Neural crest cell (in vitro differentiated cells): ENCODE results near the gene CENATAC. TPM values are rescaled to one million over a fixed set of nuclear protein-coding genes. Genes with fewer than 3 reads are reported as not detected.
"Not testable (repeated sequence)": the region's sequence is repeated elsewhere in the genome, so short reads cannot be mapped to it uniquely, and the experiment has no call there.

Experiments used
- DNase-seq: peaks from one replicate; pipeline ENCODE4 v3.0.0; 2021; ENCODE audit warnings: low read depth, mixed read lengths, low spot score
- H3K27ac Mint-ChIP-seq: one replicate; pipeline ENCODE4 v1.8.0; 2021; ENCODE audit warnings: mild to moderate bottlenecking, mixed read lengths; ENCODE audit not compliant: unreplicated experiment
- H3K27me3 Mint-ChIP-seq: 2 replicates; pipeline ENCODE4 v1.8.0; 2021; ENCODE audit warnings: low read depth, mild to moderate bottlenecking, mixed read lengths
- H3K36me3 Mint-ChIP-seq: 2 replicates; pipeline ENCODE4 v1.8.0; 2021; ENCODE audit warnings: low read depth, mild to moderate bottlenecking, mixed read lengths
- H3K4me1 Mint-ChIP-seq: 2 replicates; pipeline ENCODE4 v1.8.0; 2021; ENCODE audit warnings: mixed read lengths
- H3K4me3 Mint-ChIP-seq: one replicate; pipeline ENCODE4 v1.8.0; 2021; ENCODE audit warnings: mild to moderate bottlenecking, mixed read lengths
- H3K9me3 Mint-ChIP-seq: 2 replicates; pipeline ENCODE4 v1.8.0; 2021; ENCODE audit warnings: mixed read lengths
- total RNA-seq: library from RNA; stranded (reverse); gene quantifications from 2 replicates; pipeline ENCODE4 v1.2.1, GENCODE V29; 2021
- TF ChIP-seq, protein P1 (sequence below): fragments of 200-600 bp; sonication (generic); conservative IDR thresholded peaks from 2 replicates; pipeline ENCODE4 v1.5.0; 2021; ENCODE audit warnings: antibody characterized with exemption, mild to moderate bottlenecking

CENATAC gene
- total RNA-seq, 1 donor from 2014 or later = 32.5 TPM

DNA sequence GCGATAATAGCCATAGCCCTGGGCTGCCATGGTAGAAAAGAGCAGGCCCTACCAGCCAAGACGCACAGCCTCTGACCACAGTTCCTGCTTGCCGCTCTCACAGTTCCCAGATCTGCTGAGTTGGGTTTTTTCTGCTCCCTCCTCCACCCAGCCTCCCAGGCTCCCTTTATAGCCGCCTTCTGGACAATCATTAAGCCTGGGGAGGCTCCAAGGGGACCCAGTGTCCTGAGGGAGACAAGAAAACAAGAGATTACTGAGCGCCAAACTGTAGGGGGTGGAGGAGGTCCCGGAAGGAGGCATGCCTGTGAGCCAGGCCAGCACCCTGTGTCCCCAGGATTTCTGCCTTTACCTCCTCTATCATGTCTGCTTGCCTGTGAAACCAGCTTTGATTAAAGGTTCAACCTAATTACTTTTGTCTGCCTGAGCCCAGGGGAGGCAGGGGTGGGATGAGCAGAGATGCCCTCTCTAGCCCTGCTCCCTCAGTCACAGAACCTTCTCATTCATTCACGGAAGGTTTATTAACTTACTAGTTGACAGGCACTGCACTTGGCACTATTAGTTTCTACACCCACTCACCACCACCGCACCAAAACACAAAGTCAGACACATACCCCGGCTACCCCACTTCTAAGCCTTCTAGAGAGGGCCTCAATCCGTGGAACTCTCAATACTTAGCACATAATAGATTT, 31.5 kb downstream of the CENATAC start:
- Mint-ChIP-seq H3K4me1 (peaks cover 23% of the 10 kb centered on the region), H3K27me3 (peaks cover 3% of the 10 kb centered on the region), H3K36me3 (peaks cover 3% of the 10 kb centered on the region), H3K4me3 (peak overlapping the region; percentile 94), H3K9me3 (no peaks in the 10 kb centered on the region), H3K27ac (no peak overlapping the region)
- DNase-seq = no peak
- TF ChIP-seq, protein P1, sequence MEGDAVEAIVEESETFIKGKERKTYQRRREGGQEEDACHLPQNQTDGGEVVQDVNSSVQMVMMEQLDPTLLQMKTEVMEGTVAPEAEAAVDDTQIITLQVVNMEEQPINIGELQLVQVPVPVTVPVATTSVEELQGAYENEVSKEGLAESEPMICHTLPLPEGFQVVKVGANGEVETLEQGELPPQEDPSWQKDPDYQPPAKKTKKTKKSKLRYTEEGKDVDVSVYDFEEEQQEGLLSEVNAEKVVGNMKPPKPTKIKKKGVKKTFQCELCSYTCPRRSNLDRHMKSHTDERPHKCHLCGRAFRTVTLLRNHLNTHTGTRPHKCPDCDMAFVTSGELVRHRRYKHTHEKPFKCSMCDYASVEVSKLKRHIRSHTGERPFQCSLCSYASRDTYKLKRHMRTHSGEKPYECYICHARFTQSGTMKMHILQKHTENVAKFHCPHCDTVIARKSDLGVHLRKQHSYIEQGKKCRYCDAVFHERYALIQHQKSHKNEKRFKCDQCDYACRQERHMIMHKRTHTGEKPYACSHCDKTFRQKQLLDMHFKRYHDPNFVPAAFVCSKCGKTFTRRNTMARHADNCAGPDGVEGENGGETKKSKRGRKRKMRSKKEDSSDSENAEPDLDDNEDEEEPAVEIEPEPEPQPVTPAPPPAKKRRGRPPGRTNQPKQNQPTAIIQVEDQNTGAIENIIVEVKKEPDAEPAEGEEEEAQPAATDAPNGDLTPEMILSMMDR = no peak

DNA sequence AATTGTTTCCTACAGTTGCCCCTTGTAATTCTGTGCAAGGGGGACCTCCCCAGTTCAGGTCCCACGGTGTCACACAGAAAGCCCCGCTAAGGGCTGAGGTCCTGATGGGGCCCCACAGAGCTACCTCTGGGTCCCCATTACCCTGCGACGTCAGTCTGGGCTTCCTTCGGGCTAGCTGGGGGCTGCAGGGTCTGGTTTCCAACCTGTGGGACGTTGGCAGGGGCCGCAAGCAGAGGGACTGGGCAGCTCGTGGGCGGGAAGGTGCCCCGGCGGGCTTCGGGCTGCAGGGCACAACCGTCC, 32.0 kb downstream of the CENATAC start:
- Mint-ChIP-seq H3K27ac (no peak overlapping the region), H3K9me3 (no peaks in the 10 kb centered on the region), H3K27me3 (peaks cover 3% of the 10 kb centered on the region)

DNA sequence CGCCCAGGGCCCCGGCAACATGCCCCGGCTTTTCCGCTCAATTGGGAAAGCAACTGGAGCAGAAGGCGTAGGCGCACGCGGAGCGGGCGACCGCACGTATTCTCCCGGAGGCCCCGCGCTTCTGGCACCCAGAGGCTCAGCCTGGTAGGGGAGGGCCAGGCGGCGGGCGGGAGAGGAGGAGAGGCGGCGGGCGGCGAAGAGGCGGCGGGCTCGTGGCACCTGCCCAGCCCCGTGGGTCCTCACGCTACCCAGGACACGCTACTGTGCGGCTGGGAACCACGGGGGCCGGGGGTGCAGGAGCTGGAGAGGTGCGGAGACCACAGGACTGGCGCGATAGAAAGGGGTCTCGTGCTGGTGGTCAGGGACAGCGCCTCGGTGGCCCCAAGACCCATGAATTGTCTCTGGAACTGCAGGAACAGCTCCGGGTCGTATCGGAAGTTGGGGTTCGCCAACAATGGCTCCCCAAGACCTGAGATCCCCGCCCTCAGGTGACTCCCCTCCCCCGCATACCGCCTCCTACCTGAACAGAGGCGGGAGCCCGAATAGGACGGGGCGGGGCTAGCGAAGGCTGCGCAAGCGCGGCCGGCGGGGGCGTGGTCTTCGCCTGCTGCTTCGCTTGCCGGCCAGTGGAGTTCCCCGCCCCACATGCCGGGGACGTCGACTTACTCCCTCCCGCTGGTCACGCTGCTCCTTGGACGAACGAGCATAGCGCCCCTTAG, 32.5 kb downstream of the CENATAC start, which contains the start of gene SLC37A4:
TSS of gene SLC37A4 (minus strand) at position 549 of the 719 bp plus-strand sequence.
- peak; percentile 97 for DNase-seq
- H3K27ac Mint-ChIP-seq = no peak within 1 kb of the TSS
- H3K36me3 Mint-ChIP-seq = peaks cover under 1% of the 10 kb centered on the region
- peaks cover 21% of the 10 kb centered on the region for H3K4me1 Mint-ChIP-seq
- peaks cover 3% of the 10 kb centered on the region for H3K27me3 Mint-ChIP-seq
- TF ChIP-seq, protein P1 = peak; percentile 92
- H3K9me3 Mint-ChIP-seq = no peaks in the 10 kb centered on the region
- peak within 1 kb of the TSS; percentile 94 for H3K4me3 Mint-ChIP-seq

More for the DNA sequence above, 32.0 kb downstream of the CENATAC start:
- Mint-ChIP-seq H3K4me1 (peaks cover 23% of the 10 kb centered on the region), H3K36me3 (peaks cover 3% of the 10 kb centered on the region), H3K4me3 (peak overlapping the region; percentile 94)
- TF ChIP-seq, protein P1 = no peak
- DNase-seq = no peak

DNA sequence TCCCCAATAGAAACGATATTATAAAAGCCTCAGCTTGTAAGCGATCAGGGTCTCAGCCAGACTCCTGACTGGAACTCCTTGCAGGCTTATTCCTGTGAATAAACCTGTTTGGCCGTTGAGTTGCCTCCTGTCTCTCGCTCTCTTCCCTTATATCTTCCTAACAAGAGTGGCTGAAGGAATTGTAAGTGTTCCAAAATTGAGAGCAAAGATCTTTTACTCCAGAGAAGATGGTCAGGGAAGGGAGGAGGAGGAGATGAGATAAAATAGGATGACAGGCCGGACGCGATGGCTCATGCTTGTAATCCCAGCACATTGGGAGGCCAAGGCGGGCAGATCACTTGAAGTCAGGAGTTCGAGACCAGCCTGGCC, 34.0 kb downstream of the CENATAC start:
- H3K4me3 Mint-ChIP-seq = peak overlapping the region; percentile 13
- TF ChIP-seq, protein P1 = no peak
- no peaks in the 10 kb centered on the region for H3K36me3 Mint-ChIP-seq
- DNase-seq = no peak
- peaks cover 3% of the 10 kb centered on the region for H3K27me3 Mint-ChIP-seq
- H3K27ac Mint-ChIP-seq = no peak overlapping the region
- H3K9me3 Mint-ChIP-seq = no peaks in the 10 kb centered on the region
- H3K4me1 Mint-ChIP-seq = peaks cover 19% of the 10 kb centered on the region

DNA sequence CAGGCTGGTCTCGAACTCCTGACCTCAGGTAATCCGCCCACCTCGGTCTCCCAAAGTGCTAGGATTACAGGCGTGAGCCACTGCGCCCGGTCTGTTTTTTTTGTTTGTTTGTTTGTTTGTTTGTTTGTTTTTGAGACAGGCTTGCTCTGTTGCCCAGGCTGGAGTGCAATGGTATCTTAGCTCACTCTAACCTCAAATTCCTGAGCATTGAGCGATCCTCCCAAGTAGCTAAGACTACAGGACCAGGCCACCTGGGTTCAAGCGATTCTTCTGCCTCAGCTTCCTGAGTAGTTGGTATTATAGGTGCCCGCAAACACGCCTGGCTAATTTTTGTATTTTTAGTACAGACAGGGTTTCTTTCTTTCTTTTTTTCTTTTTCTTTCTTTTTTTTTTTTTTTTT, 35.5 kb downstream of the CENATAC start:
- DNase-seq, H3K36me3 Mint-ChIP-seq, H3K4me3 Mint-ChIP-seq, H3K27ac Mint-ChIP-seq, H3K27me3 Mint-ChIP-seq, H3K9me3 Mint-ChIP-seq: not testable (repeated sequence)
- H3K4me1 Mint-ChIP-seq = peaks cover 19% of the 10 kb centered on the region

DNA sequence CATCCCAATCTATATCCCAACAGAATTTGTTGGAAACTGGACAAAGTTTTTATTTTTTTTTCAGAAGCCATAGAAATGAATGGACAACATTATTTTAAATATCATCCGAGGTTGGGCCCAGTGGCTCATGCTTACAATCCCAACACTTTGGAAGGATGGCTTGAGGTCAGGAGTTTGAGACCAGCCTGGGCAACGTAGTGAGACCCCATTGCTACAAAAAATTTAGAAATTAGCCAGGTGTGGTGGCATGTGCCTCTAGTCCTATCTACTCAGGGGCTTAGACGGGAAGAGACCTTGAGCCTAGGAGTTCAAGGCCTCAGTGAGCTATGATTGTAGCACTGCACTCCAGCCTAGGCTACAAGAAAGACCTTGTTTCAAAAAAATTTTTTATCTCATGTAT, 36.9 kb downstream of the CENATAC start:
- Mint-ChIP-seq H3K27me3 (peaks cover under 1% of the 10 kb centered on the region), H3K4me1 (peaks cover 7% of the 10 kb centered on the region), H3K27ac (no peak overlapping the region), H3K4me3 (no peak overlapping the region), H3K36me3 (no peaks in the 10 kb centered on the region), H3K9me3 (no peaks in the 10 kb centered on the region)
- TF ChIP-seq, protein P1 = no peak
- no peak for DNase-seq
